Heart left ventricle (tissue), 13 donors: ENCODE measurements around the gene VDR.

Experiments used
- POLR2A ChIP-seq, 2 donors: fragments of 450-650 bp; IDR thresholded peaks; one replicate each; pipeline ENCODE4 v1.6.1; 2017; ENCODE audit warnings: antibody characterized with exemption in 2 of 2, mild to moderate bottlenecking in 2 of 2, moderate library complexity in 2 of 2
- TF ChIP-seq, protein P1 (sequence below), 12 donors: fragments of 200-600 bp; sonication (generic) in 4 of 12; IDR thresholded peaks; one replicate each; pipeline versions ENCODE4 v1.5.0 to v1.8.0; 2018 to 2022; ENCODE audit warnings: antibody characterized with exemption in 12 of 12, mild to moderate bottlenecking in 5 of 12
- donor health status: ischemic (EF 13 %, LVEDD 7.1; RV severe dilation, severe dysfunction).
- donor health status: DM: no; HTN: yes; CAD: no.
- donor health status: DM: no; HTN: no; CAD: no.
- donor health status: ischemic (EF 25% LVEDD 6.9; RV normal size, moderate dysfunction).
- donor health status: ischemic (EF 25% LVEDD 5.7; RV mildly dilated, moderate dysfunction).
- donor health status: ischemic (EF 35%, LVEDD 5.7; RV mildly dilated, moderate dysfunction).
- donor health status: nonischemic (EF 11% LVEDD 7.7; RV severe dilation, severe dysfunction).
- donor health status: DM: yes; HTN: yes; CAD: no.
- donor health status: PGD.
- donor health status: ischemic (EF 29% LVEDD 5.4; RV normal size, mild dysfunction).
- donor health status: nonischemic (EF 23%, LVEDD 6.1; RV moderate dilation, normal function).

- TF ChIP-seq, protein P1, sequence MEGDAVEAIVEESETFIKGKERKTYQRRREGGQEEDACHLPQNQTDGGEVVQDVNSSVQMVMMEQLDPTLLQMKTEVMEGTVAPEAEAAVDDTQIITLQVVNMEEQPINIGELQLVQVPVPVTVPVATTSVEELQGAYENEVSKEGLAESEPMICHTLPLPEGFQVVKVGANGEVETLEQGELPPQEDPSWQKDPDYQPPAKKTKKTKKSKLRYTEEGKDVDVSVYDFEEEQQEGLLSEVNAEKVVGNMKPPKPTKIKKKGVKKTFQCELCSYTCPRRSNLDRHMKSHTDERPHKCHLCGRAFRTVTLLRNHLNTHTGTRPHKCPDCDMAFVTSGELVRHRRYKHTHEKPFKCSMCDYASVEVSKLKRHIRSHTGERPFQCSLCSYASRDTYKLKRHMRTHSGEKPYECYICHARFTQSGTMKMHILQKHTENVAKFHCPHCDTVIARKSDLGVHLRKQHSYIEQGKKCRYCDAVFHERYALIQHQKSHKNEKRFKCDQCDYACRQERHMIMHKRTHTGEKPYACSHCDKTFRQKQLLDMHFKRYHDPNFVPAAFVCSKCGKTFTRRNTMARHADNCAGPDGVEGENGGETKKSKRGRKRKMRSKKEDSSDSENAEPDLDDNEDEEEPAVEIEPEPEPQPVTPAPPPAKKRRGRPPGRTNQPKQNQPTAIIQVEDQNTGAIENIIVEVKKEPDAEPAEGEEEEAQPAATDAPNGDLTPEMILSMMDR (IDR thresholded peaks at IDR 0.05) = no peak
- TF ChIP-seq POLR2A (IDR thresholded peaks at IDR 0.05) = no peak
Observed at GRCh38 chr12:47910486-47910885, 5.7 kb upstream of the VDR start.
